Nephron progenitor cell (in vitro differentiated cells): ENCODE data around the gene TEKT1.

ENCODE experiments used
- DNase-seq: peaks from one replicate; pipeline ENCODE4 v3.0.0; 2021
- H3K27ac Mint-ChIP-seq: 2 replicates; pipeline ENCODE4 v1.8.0; 2021; ENCODE audit warnings: mild to moderate bottlenecking, moderate library complexity, mixed read lengths
- H3K27me3 Mint-ChIP-seq: 2 replicates; pipeline ENCODE4 v1.8.0; 2021; ENCODE audit warnings: mild to moderate bottlenecking, low read depth, mixed read lengths; ENCODE audit not compliant: poor library complexity
- H3K36me3 Mint-ChIP-seq: 2 replicates; pipeline ENCODE4 v1.8.0; 2021; ENCODE audit warnings: low read depth, mixed read lengths
- H3K4me1 Mint-ChIP-seq: 2 replicates; pipeline ENCODE4 v1.8.0; 2021; ENCODE audit warnings: mixed read lengths
- H3K4me3 Mint-ChIP-seq: 2 replicates; pipeline ENCODE4 v1.8.0; 2021; ENCODE audit warnings: mild to moderate bottlenecking, moderate library complexity, mixed read lengths
- H3K9me3 Mint-ChIP-seq: 2 replicates; pipeline ENCODE4 v1.8.0; 2021; ENCODE audit warnings: mild to moderate bottlenecking, moderate library complexity, mixed read lengths
- TF ChIP-seq, protein P1 (sequence below): fragments of 200-600 bp; sonication (generic); IDR thresholded peaks from 2 replicates; pipeline ENCODE4 v1.5.0; 2021; ENCODE audit warnings: antibody characterized with exemption

Gene TEKT1

DNA sequence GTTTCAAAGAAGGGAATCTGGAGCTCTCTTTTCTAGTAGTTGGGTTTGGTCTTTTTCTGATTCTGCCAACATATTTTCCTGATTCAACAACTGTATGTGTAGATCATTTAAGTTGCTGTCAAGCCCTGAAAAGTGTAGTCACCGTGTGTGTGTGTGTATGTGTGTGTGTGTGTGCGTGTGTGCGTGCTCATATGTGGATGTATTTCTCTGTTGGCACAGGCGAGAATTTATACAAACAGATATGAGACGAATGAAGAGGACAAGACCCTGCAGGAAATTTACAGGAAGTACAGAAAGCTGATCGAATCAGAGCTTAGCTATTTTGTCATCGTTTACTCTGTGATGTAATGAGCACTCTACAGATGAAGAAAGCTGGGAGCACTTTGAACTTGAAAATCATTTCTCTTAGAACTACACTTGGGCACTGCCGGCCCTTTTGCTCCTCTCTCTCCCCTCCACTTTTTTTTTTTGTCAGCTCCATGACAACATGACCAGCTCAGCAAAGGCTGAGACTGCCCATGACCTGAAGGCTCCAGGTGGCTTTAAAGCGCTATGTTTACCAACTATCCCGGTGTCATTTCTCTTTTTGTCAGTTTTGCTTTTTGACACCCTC, 44.3 kb downstream of the TEKT1 start:
- no peak overlapping the region for H3K4me3 Mint-ChIP-seq
- H3K27ac Mint-ChIP-seq = no peak overlapping the region
- H3K9me3 Mint-ChIP-seq = peaks cover 12% of the 10 kb centered on the region
- no peaks in the 10 kb centered on the region for H3K36me3 Mint-ChIP-seq
- H3K27me3 Mint-ChIP-seq = peaks cover 82% of the 10 kb centered on the region
- no peaks in the 10 kb centered on the region for H3K4me1 Mint-ChIP-seq
- no peak for DNase-seq
- TF ChIP-seq, protein P1, sequence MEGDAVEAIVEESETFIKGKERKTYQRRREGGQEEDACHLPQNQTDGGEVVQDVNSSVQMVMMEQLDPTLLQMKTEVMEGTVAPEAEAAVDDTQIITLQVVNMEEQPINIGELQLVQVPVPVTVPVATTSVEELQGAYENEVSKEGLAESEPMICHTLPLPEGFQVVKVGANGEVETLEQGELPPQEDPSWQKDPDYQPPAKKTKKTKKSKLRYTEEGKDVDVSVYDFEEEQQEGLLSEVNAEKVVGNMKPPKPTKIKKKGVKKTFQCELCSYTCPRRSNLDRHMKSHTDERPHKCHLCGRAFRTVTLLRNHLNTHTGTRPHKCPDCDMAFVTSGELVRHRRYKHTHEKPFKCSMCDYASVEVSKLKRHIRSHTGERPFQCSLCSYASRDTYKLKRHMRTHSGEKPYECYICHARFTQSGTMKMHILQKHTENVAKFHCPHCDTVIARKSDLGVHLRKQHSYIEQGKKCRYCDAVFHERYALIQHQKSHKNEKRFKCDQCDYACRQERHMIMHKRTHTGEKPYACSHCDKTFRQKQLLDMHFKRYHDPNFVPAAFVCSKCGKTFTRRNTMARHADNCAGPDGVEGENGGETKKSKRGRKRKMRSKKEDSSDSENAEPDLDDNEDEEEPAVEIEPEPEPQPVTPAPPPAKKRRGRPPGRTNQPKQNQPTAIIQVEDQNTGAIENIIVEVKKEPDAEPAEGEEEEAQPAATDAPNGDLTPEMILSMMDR = no peak

DNA sequence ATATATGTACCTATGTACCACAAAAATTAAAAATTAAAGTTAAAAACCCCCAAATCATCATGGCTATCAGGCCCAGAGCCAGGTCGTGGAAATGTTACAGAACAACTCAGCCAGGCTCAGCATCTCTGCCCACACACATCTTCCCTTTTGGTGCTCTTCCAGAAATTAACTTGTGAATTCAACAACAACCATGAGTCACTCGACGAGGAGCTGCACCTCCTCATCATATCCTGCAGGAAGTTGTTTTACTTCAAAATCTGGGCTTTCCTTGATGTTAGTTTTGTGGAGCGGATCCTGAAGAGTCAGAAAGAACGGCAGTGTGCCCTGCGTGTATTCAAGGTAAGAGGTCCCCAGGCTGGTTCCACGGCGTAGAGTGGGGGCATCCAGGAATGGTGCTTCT, 44.9 kb downstream of the TEKT1 start:
- no peaks in the 10 kb centered on the region for H3K36me3 Mint-ChIP-seq
- H3K27me3 Mint-ChIP-seq = peaks cover 82% of the 10 kb centered on the region
- no peak overlapping the region for H3K27ac Mint-ChIP-seq
- no peaks in the 10 kb centered on the region for H3K4me1 Mint-ChIP-seq
- no peak for DNase-seq
- TF ChIP-seq, protein P1 = no peak
- no peak overlapping the region for H3K4me3 Mint-ChIP-seq
- peaks cover 12% of the 10 kb centered on the region for H3K9me3 Mint-ChIP-seq

DNA sequence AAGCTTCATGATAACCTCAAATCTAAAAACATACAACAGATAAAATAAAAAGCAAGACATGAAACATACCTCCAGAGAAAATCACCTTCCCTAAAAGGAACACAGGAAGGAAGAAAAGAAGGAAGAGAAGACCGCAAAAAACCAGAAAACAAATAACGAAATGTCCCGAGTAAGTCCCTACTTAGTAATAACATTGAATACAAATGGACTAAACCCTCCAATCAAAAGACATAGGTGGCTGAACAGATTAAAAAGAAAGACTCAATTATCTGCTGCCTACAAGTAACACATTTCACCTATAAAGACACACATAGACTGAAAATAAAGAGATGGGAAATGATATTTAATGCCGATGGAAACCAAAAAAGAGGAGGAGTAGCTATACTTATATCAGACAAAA, 49.3 kb downstream of the TEKT1 start:
- Mint-ChIP-seq H3K4me1 (no peaks in the 10 kb centered on the region), H3K36me3 (no peaks in the 10 kb centered on the region), H3K27ac (no peak overlapping the region), H3K27me3 (peaks cover 88% of the 10 kb centered on the region), H3K4me3 (no peak overlapping the region), H3K9me3 (peaks cover 12% of the 10 kb centered on the region)
- no peak for DNase-seq
- TF ChIP-seq, protein P1 = no peak

DNA sequence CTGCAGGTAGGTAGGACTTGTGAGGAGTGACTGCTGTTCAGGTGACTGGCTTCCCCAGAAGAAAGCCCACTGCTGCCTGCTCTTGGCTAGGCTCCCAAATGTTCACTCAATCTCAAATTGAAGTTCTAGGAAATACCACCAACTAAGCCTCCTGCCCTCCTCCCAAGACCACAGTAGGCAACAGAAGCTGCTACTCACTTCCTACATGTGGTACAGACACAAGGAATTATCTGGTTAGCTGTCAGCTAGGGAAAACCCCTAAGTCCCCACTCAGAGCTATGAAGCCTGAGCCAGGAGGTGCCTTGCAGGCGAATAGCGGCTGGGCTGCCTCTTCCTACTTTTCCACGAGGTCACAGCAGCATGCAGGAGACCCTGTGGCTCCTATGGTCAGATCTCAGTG, 50.6 kb downstream of the TEKT1 start:
- H3K4me1 Mint-ChIP-seq = no peaks in the 10 kb centered on the region
- H3K27me3 Mint-ChIP-seq = peaks cover 93% of the 10 kb centered on the region
- peaks cover 12% of the 10 kb centered on the region for H3K9me3 Mint-ChIP-seq
- TF ChIP-seq, protein P1 = no peak
- H3K4me3 Mint-ChIP-seq = no peak overlapping the region
- H3K27ac Mint-ChIP-seq = no peak overlapping the region
- H3K36me3 Mint-ChIP-seq = no peaks in the 10 kb centered on the region
- DNase-seq = no peak

DNA sequence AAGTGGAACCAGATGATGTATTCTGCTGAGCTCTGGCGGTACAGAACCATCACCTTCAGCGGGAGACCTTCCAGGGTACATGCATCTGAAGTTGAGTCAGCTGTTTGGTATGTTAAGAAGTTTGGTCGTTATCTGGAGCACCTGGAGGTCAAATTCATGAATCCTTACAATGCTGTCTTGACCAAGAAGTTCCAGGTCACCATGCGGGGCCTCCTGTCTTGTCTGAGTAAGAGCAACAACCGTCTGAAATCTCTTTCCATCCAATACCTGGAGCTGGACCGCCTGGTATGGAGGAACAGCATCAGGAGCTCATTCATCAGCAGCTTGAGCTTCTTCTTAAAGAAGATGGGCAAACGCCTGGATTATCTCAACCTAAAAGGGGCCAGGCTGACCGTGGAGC, 51.5 kb downstream of the TEKT1 start:
- H3K27me3 Mint-ChIP-seq = peaks cover 93% of the 10 kb centered on the region
- no peak overlapping the region for H3K4me3 Mint-ChIP-seq
- H3K4me1 Mint-ChIP-seq = no peaks in the 10 kb centered on the region
- no peak for DNase-seq
- no peak overlapping the region for H3K27ac Mint-ChIP-seq
- H3K36me3 Mint-ChIP-seq = no peaks in the 10 kb centered on the region
- TF ChIP-seq, protein P1 = no peak
- peaks cover 11% of the 10 kb centered on the region for H3K9me3 Mint-ChIP-seq

DNA sequence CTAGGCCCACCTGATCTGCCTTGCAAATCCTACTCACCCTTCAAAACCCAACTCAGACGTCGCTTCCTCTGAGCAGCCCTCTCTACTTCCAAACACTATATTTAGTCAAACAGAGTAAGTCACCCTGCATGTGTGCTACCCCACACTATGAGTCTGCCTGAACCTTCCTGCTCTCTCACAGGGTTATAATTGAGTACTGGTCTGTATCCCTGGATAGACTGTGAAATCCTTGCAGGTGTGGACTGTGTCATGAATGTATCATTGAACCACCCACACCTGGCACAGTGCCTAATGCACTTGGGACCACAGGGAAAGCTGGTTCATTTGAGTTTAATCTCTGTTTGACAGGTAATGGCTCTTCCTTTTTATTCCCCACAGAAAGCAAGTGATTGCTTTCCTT, 52.1 kb downstream of the TEKT1 start:
- no peaks in the 10 kb centered on the region for H3K4me1 Mint-ChIP-seq
- no peak for DNase-seq
- no peaks in the 10 kb centered on the region for H3K36me3 Mint-ChIP-seq
- no peak overlapping the region for H3K27ac Mint-ChIP-seq
- TF ChIP-seq, protein P1 = no peak
- H3K4me3 Mint-ChIP-seq = no peak overlapping the region
- H3K27me3 Mint-ChIP-seq = peaks cover 93% of the 10 kb centered on the region
- peaks cover 14% of the 10 kb centered on the region for H3K9me3 Mint-ChIP-seq
